K562 (cell line): Measurements from ENCODE around the gene TECPR2.

Experiments used
- CEBPB ChIP-seq: fragments of 450-650 bp; IDR thresholded peaks from 2 replicates; pipeline ENCODE4 v1.6.1; 2016; ENCODE audit warnings: missing genetic modification characterization, missing compliant biosample characterization
- RBM17 ChIP-seq: fragments of 200-400 bp; formaldehyde crosslinking; IDR thresholded peaks from 2 replicates; pipeline ENCODE4 v1.6.1; 2017; ENCODE audit warnings: low read depth, mild to moderate bottlenecking, low read length, borderline replicate concordance
- YY1 ChIP-seq, 3 experiments: IDR thresholded peaks; 2 replicates each; pipeline ENCODE4 v1.6.1; 2011; ENCODE audit warnings: low read length in 2 of 3, mild to moderate bottlenecking in 2 of 3, moderate library complexity in 2 of 3, borderline replicate concordance in 1 of 3, control low read depth in 1 of 3, low read depth in 1 of 3; ENCODE audit not compliant: insufficient read depth in 3 of 3, insufficient replicate concordance in 2 of 3, control insufficient read depth in 1 of 3, insufficient read length in 1 of 3; ENCODE audit errors: extremely low read depth in 1 of 3
- ZNF354B ChIP-seq: fragments of 250-450 bp; sonication (Bioruptor Pico); IDR thresholded peaks from 2 replicates; pipeline ENCODE4 v1.4.0; 2020
- ZNF436 ChIP-seq: fragments of 250-450, 450-650 bp; sonication (Bioruptor Pico); formaldehyde crosslinking; IDR thresholded peaks from 2 replicates; pipeline ENCODE4 v1.7.0; 2020; ENCODE audit warnings: mild to moderate bottlenecking
- ZNF699 ChIP-seq: fragments of 250-450 bp; sonication (Bioruptor Pico); IDR thresholded peaks from 2 replicates; pipeline ENCODE4 v1.8.0; 2021; ENCODE audit warnings: mild to moderate bottlenecking, moderate library complexity; ENCODE audit not compliant: insufficient replicate concordance
- ZSCAN29 ChIP-seq: fragments of 450-650 bp; IDR thresholded peaks from 2 replicates; pipeline ENCODE4 v1.6.1; 2017
- TF ChIP-seq, protein P1 (sequence below), 3 experiments: IDR thresholded peaks in 2 of 3; conservative IDR thresholded peaks in 1 of 3; 2 replicates each; pipeline ENCODE4 v1.5.1; 2011 to 2012; ENCODE audit warnings: low read length in 3 of 3, mild to moderate bottlenecking in 3 of 3, control low read depth in 2 of 3, improper control_type of control experiment in 1 of 3, inconsistent platforms in 1 of 3, low read depth in 1 of 3, mixed read lengths in 1 of 3, moderate library complexity in 1 of 3; ENCODE audit not compliant: insufficient read depth in 2 of 3
- TF ChIP-seq, protein P2 (sequence below): sonication (generic); formaldehyde crosslinking; IDR thresholded peaks from 2 replicates; pipeline ENCODE4 v1.8.1; 2023; ENCODE audit warnings: mild to moderate bottlenecking, missing genetic modification reagents, moderate library complexity
- TF ChIP-seq, protein P3 (sequence below): fragments of 250-450 bp; sonication (Bioruptor Pico); IDR thresholded peaks from 2 replicates; pipeline ENCODE4 v1.4.0; 2020; ENCODE audit warnings: mild to moderate bottlenecking

DNA sequence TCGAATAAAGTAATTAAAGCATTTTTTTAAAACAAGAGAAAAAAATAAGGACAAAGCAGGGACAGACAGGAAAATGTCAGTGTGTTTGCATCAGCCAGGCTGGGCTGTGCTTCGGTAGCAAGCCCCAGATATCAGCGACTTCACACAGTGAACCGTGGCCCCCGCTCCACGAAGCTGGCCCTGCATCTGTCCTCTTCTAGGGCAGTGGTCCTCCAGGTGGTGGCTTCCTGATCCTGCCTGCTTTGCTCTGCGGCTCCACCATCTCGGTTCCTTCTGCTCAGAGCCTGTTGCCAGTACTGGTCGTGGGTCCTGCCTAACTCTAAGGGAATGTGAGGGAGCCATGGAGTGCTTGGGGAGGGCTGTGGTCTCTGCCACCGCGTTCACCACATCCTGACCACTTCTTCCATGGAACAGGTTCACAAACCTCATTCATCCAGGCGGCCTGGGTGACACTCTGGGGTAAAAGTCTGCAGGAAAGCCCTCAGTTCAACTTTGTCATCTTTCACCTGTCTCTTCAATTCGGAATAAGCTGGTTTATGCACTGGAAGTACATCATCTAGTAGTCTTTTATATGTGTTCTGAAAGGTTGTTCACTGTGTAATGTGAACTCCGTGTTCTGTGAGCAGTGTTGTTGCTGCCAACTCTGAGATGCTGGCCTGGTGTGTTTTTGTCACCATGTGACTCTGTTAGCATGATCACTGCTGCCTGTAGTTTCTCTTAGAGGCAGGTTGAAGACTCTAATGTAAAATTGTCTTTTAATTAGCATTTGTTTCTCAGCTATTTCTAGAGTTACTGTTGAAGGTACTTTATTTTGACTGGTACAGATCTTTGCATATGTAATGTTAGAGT lies 99.0 kb downstream of the TECPR2 start:
- TF ChIP-seq, protein P1, sequence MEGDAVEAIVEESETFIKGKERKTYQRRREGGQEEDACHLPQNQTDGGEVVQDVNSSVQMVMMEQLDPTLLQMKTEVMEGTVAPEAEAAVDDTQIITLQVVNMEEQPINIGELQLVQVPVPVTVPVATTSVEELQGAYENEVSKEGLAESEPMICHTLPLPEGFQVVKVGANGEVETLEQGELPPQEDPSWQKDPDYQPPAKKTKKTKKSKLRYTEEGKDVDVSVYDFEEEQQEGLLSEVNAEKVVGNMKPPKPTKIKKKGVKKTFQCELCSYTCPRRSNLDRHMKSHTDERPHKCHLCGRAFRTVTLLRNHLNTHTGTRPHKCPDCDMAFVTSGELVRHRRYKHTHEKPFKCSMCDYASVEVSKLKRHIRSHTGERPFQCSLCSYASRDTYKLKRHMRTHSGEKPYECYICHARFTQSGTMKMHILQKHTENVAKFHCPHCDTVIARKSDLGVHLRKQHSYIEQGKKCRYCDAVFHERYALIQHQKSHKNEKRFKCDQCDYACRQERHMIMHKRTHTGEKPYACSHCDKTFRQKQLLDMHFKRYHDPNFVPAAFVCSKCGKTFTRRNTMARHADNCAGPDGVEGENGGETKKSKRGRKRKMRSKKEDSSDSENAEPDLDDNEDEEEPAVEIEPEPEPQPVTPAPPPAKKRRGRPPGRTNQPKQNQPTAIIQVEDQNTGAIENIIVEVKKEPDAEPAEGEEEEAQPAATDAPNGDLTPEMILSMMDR (IDR thresholded peaks at IDR 0.05 in 2 of 3, conservative IDR thresholded peaks at IDR 0.05 in 1 of 3; ENCODE audit: insufficient read depth in 2 of 3, low read depth in 1 of 3, low read length in 3 of 3), result no peak
- TF ChIP-seq YY1 (IDR thresholded peaks at IDR 0.05; ENCODE audit: borderline replicate concordance in 1 of 3, control insufficient read depth in 1 of 3, extremely low read depth in 1 of 3, insufficient read depth in 3 of 3, insufficient read length in 1 of 3, insufficient replicate concordance in 2 of 3, low read depth in 1 of 3, low read length in 2 of 3) (no peak), CEBPB (tag) (no peak), ZSCAN29 (no peak), RBM17 (no peak), ZNF699 (CRISPR knock-in tag) (no peak), ZNF354B (CRISPR knock-in tag) (no peak), ZNF436 (CRISPR knock-in tag) (no peak)
- TF ChIP-seq, protein P2, sequence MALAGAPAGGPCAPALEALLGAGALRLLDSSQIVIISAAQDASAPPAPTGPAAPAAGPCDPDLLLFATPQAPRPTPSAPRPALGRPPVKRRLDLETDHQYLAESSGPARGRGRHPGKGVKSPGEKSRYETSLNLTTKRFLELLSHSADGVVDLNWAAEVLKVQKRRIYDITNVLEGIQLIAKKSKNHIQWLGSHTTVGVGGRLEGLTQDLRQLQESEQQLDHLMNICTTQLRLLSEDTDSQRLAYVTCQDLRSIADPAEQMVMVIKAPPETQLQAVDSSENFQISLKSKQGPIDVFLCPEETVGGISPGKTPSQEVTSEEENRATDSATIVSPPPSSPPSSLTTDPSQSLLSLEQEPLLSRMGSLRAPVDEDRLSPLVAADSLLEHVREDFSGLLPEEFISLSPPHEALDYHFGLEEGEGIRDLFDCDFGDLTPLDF (CRISPR knock-in tag), result no peak
- TF ChIP-seq, protein P3, sequence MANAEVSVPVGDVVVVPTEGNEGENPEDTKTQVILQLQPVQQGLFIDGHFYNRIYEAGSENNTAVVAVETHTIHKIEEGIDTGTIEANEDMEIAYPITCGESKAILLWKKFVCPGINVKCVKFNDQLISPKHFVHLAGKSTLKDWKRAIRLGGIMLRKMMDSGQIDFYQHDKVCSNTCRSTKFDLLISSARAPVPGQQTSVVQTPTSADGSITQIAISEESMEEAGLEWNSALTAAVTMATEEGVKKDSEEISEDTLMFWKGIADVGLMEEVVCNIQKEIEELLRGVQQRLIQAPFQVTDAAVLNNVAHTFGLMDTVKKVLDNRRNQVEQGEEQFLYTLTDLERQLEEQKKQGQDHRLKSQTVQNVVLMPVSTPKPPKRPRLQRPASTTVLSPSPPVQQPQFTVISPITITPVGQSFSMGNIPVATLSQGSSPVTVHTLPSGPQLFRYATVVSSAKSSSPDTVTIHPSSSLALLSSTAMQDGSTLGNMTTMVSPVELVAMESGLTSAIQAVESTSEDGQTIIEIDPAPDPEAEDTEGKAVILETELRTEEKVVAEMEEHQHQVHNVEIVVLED (CRISPR knock-in tag), result no peak
